Measurements from ENCODE around the gene RASL10B. TPM values are rescaled to one million over a fixed set of nuclear protein-coding genes. Genes with fewer than 3 reads are reported as not detected.

RASL10B gene
- total RNA-seq, 1 donor from 2014 or later: 1.9 TPM

DNA sequence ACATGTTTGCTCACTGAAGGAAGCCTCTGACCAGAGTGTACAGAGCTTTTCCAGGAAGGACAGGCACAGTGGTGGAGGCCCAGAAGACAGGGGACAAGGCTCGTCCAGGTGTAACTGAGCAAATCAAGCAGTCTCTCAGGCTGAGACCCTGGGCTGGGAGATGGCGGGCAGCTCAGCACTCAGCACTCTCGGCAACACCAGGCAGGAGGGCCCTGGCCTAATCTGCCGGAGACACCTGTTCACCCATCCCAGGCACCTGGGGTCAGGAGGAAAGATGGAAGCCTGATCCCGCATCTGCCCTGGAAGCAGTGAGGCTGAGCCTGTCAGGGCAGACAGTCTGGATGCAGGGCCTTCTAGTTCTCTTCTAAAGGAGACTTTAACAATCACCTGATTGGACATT, 4.8 kb downstream of the RASL10B start:
- Histone ChIP-seq H3K27ac (no peak overlapping the region), H3K27me3 (ENCODE audit: low read depth) (peaks cover 13% of the 10 kb centered on the region), H3K9me3 (no peaks in the 10 kb centered on the region), H3K4me1 (peaks cover 14% of the 10 kb centered on the region), H3K4me3 (no peak overlapping the region), H3K36me3 (no peaks in the 10 kb centered on the region)
- intact Hi-C loops (cut with DNase I): no loop called here
- TF ChIP-seq, protein P1, sequence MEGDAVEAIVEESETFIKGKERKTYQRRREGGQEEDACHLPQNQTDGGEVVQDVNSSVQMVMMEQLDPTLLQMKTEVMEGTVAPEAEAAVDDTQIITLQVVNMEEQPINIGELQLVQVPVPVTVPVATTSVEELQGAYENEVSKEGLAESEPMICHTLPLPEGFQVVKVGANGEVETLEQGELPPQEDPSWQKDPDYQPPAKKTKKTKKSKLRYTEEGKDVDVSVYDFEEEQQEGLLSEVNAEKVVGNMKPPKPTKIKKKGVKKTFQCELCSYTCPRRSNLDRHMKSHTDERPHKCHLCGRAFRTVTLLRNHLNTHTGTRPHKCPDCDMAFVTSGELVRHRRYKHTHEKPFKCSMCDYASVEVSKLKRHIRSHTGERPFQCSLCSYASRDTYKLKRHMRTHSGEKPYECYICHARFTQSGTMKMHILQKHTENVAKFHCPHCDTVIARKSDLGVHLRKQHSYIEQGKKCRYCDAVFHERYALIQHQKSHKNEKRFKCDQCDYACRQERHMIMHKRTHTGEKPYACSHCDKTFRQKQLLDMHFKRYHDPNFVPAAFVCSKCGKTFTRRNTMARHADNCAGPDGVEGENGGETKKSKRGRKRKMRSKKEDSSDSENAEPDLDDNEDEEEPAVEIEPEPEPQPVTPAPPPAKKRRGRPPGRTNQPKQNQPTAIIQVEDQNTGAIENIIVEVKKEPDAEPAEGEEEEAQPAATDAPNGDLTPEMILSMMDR (IDR thresholded peaks at IDR 0.05): no peak
- DNase-seq: no peak
- no peak for ATAC-seq

DNA sequence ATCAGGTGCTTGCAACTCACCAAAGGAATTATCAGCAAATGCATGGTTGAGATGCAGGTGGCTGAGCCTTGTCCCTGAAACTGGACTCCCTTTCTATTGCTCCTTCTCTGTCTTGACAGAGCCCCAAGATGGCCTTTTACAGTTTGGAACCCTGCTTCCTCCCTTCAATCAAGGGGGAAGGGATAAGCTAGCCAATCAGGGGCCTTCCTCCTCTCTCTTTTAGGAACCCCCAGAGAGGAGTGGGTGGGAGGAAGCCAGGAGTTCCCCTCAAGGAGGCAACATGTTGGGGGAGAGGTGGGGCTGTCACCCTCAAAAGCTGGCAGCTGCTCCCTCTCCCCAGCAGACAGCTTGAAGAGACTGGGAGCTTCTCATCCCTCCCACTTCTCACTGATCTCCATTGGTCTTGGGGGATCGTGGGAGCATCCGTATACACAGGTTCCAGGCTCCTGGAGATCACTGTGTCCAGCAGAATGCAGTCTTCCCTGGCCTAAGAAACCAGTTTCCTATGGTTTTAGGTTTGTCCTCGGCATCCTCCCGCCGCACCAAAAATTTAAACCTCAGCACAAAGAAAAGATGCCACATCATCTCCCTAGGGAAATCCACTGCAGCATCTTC, 7.2 kb downstream of the RASL10B start:
- Histone ChIP-seq H3K27me3 (ENCODE audit: low read depth) (peaks cover 32% of the 10 kb centered on the region), H3K9me3 (no peaks in the 10 kb centered on the region), H3K4me1 (peaks cover 8% of the 10 kb centered on the region), H3K27ac (no peak overlapping the region), H3K4me3 (no peak overlapping the region), H3K36me3 (no peaks in the 10 kb centered on the region)
- ATAC-seq: no peak
- DNase-seq: no peak
- intact Hi-C loops (cut with DNase I): no loop called here
- TF ChIP-seq, protein P1 (IDR thresholded peaks at IDR 0.05): no peak

DNA sequence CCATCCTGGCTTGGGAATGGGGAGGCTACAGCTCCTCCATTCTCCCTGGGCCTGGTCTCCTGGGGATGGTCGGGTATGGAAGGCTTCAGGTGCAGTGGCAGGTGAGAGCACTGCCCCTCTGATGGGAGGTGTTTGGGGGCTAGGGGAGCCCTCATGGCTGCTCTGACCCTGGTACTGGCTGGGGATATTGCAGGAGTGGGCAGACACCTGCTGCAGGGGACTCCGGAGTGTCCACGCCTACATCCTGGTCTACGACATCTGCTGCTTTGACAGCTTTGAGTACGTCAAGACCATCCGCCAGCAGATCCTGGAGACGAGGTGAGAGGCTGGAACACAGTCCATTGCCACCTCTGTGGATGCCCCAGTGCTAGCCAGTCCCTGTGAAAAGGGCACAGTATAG, 8.8 kb downstream of the RASL10B start:
- H3K9me3 ChIP-seq: no peaks in the 10 kb centered on the region
- TF ChIP-seq, protein P1 (IDR thresholded peaks at IDR 0.05): no peak
- no peak overlapping the region for H3K4me3 ChIP-seq
- H3K27me3 ChIP-seq (ENCODE audit: low read depth): peaks cover 32% of the 10 kb centered on the region
- no peaks in the 10 kb centered on the region for H3K36me3 ChIP-seq
- ATAC-seq (no peak), DNase-seq (no peak)
- no peak overlapping the region for H3K27ac ChIP-seq
- peaks cover 8% of the 10 kb centered on the region for H3K4me1 ChIP-seq
- intact Hi-C loops (cut with DNase I): loop anchor here (10.0 kb wide), 1 partner anchor 125 kb away; no protein-coding TSS in a partner anchor

DNA sequence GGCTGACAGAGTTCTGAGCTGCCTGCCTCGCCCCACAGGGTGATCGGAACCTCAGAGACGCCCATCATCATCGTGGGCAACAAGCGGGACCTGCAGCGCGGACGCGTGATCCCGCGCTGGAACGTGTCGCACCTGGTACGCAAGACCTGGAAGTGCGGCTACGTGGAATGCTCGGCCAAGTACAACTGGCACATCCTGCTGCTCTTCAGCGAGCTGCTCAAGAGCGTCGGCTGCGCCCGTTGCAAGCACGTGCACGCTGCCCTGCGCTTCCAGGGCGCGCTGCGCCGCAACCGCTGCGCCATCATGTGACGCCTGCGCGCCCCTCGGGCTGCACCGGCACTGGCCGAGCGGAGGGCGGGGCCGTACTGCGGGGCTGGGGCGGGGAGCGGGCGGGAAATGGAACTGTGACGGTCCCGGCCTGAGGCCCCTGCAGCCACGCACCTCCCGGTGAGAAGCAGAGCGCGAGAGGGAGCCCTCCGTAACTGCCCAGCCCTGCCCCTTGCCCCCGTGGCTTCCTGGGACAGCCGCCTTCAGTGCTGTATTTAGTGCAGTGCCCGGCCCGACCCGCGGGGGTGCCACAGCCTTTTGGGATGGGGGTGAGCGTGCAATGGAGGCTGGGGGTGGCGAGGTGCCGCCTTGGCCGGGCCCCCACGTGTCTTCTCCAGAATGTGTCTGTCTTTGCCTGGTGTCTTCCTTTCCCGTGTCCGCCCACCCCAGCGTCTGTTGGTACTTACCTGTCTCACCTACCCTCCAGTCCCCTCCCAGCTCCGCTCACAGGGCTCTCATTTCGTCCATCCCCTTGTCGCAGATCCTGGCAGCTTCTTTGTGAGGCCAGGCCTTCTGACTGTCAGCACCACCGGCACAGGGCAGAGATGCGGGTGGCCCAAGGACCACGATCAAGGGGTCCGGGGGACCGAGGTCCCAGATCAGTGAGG, 9.8 kb downstream of the RASL10B start:
- Histone ChIP-seq H3K36me3 (no peaks in the 10 kb centered on the region), H3K9me3 (no peaks in the 10 kb centered on the region), H3K4me1 (peaks cover 8% of the 10 kb centered on the region), H3K27me3 (ENCODE audit: low read depth) (peaks cover 32% of the 10 kb centered on the region), H3K4me3 (peak overlapping the region; percentile 30), H3K27ac (no peak overlapping the region)
- no peak for DNase-seq
- intact Hi-C loops (cut with DNase I): loop anchor here (10.0 kb wide), 1 partner anchor 126 kb away; no protein-coding TSS in a partner anchor
- peak; percentile 40 to 58 for ATAC-seq
- TF ChIP-seq, protein P1 (IDR thresholded peaks at IDR 0.05): peak; percentile 7

DNA sequence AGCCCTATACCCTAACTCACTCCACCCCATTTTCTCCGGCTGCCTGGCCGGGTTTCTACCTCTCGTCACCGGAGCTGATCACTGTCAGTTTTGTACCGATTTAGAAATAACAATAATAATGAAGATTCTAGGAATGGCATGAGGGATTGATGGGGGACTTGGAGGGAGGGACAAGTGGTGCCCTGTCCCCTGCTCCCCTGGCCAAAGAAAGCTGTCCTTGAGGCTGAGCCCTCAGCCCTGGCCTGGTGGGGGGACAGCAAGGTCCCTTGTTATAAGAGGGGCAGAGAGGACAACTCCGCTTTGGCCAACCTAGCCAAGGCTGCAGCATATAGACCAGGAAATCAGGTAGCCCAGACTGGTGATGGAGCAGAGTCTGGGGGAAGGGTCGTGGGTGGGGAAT, 11.1 kb downstream of the RASL10B start:
- Histone ChIP-seq H3K36me3 (no peaks in the 10 kb centered on the region), H3K4me1 (peaks cover 8% of the 10 kb centered on the region), H3K27me3 (ENCODE audit: low read depth) (peaks cover 36% of the 10 kb centered on the region), H3K27ac (no peak overlapping the region), H3K4me3 (no peak overlapping the region), H3K9me3 (no peaks in the 10 kb centered on the region)
- DNase-seq (no peak), ATAC-seq (no peak)
- intact Hi-C loops (cut with DNase I): loop anchor here (10.0 kb wide), 1 partner anchor 128 kb away; no protein-coding TSS in a partner anchor
- TF ChIP-seq, protein P1 (IDR thresholded peaks at IDR 0.05): no peak
